ENCODE measurements around the gene ARF4.
"Not testable (repeated sequence)": the region's sequence is repeated elsewhere in the genome, so short reads cannot be mapped to it uniquely, and the experiment has no call there.

Gene ARF4

GRCh38 chr3:57597127-57597923, at the start of gene ARF4:
TSS of gene ARF4 (minus strand) at chr3:57597344. CDS start at chr3:57597140, 204 bp downstream.
- peak; percentile 47 for TF ChIP-seq CTCF (IDR thresholded peaks at IDR 0.05; ENCODE audit: borderline replicate concordance, control extremely low read depth, extremely low read depth, insufficient read depth, missing control alignments)
- in situ Hi-C loops (cut with MboI; ENCODE audit: low sequenced_read_pairs, unreplicated experiment): no loop called here
- peak; percentile 98 for DNase-seq (ENCODE audit: low spot score)

GRCh38 chr3:57646723-57647122, 49.6 kb upstream of the ARF4 start:
- in situ Hi-C loops (cut with MboI; ENCODE audit: low sequenced_read_pairs, unreplicated experiment): no loop called here
- DNase-seq (ENCODE audit: low spot score): no peak
- TF ChIP-seq CTCF (IDR thresholded peaks at IDR 0.05; ENCODE audit: borderline replicate concordance, control extremely low read depth, extremely low read depth, insufficient read depth, missing control alignments): no peak

- DNase-seq (ENCODE audit: low spot score): no peak
- in situ Hi-C loops (cut with MboI; ENCODE audit: low sequenced_read_pairs, unreplicated experiment): no loop called here
- TF ChIP-seq CTCF (IDR thresholded peaks at IDR 0.05; ENCODE audit: borderline replicate concordance, control extremely low read depth, extremely low read depth, insufficient read depth, missing control alignments): no peak
Observed at GRCh38 chr3:57644740-57645139, 47.6 kb upstream of the ARF4 start.

- no peak for DNase-seq (ENCODE audit: low spot score)
- in situ Hi-C loops (cut with MboI; ENCODE audit: low sequenced_read_pairs, unreplicated experiment): no loop called here
- no peak for TF ChIP-seq CTCF (IDR thresholded peaks at IDR 0.05; ENCODE audit: borderline replicate concordance, control extremely low read depth, extremely low read depth, insufficient read depth, missing control alignments)
Observed at GRCh38 chr3:57637391-57637790, 40.2 kb upstream of the ARF4 start.

GRCh38 chr3:57634259-57634658, 37.1 kb upstream of the ARF4 start:
- in situ Hi-C loops (cut with MboI; ENCODE audit: low sequenced_read_pairs, unreplicated experiment); DNase-seq (ENCODE audit: low spot score): not testable (repeated sequence)

- no peak for DNase-seq (ENCODE audit: low spot score)
- in situ Hi-C loops (cut with MboI; ENCODE audit: low sequenced_read_pairs, unreplicated experiment): no loop called here
- TF ChIP-seq CTCF (IDR thresholded peaks at IDR 0.05; ENCODE audit: borderline replicate concordance, control extremely low read depth, extremely low read depth, insufficient read depth, missing control alignments): no peak
Observed at GRCh38 chr3:57627976-57628375, 30.8 kb upstream of the ARF4 start.

GRCh38 chr3:57624801-57625200, 27.7 kb upstream of the ARF4 start:
- TF ChIP-seq CTCF (IDR thresholded peaks at IDR 0.05; ENCODE audit: borderline replicate concordance, control extremely low read depth, extremely low read depth, insufficient read depth, missing control alignments): no peak
- in situ Hi-C loops (cut with MboI; ENCODE audit: low sequenced_read_pairs, unreplicated experiment): no loop called here
- DNase-seq (ENCODE audit: low spot score): no peak

Measured in GM13976 (cell line).